HepG2 (cell line): ENCODE results near the gene LRIT1. TPM values are rescaled to one million over a fixed set of nuclear protein-coding genes. Genes with fewer than 3 reads are reported as not detected.

Source experiments
- ATAC-seq: fragments of 200-7000 bp; cut with Tn5 transposase; 3 replicates; pipeline ENCODE4 v1.9.1; 2020; ENCODE audit warnings: mild to moderate bottlenecking, moderate library complexity
- BruUV-seq: library from RNA; stranded (reverse); fragments of 400-500 nt; replicated peaks from 2 replicates; lab custom pipeline; 2021; lab: Mats Ljungman, UMichigan
- CTCF ChIA-PET: fragments of 300-600 bp; formaldehyde crosslinking; extraction: SDS; loops from one replicate; lab custom pipeline; 2021; ENCODE audit warnings: low total read pairs, inconsistent platforms, low intra/inter-chr PET ratio; lab: Yijun Ruan, JAX
- POLR2A ChIA-PET: fragments of 350-600 bp; sonication (Branson Sonifier 250); formaldehyde crosslinking; loops from one replicate; lab custom pipeline; 2020; ENCODE audit warnings: antibody characterized with exemption, inconsistent platforms; lab: Yijun Ruan, JAX
- DNase-seq: peaks from one replicate; pipeline ENCODE4 v3.0.0-alpha.2; 2015; ENCODE audit warnings: low spot score
- FAIRE-seq: peaks from 3 replicates; lab custom pipeline; 2011; peaks lifted over from hg19 to GRCh38; lab: Jason Lieb, UNC
- H2AFZ ChIP-seq: one replicate; pipeline ENCODE4 v1.6.1; 2011; ENCODE audit warnings: low read length, inconsistent platforms
- H3K27ac ChIP-seq: fragments of 300-600 bp; 3 replicates; pipeline ENCODE4 v1.8.0; 2011; ENCODE audit warnings: mixed run types, mild to moderate bottlenecking, mixed read lengths, low read length, inconsistent platforms; ENCODE audit not compliant: insufficient read depth; ENCODE audit errors: extremely low read length
- H3K27me3 ChIP-seq, 2 experiments: fragments of 200-600 bp in 1 of 2; 2 replicates in 1 of 2; 3 replicates in 1 of 2; pipeline versions ENCODE4 v1.6.0 to v1.8.0; 2011; ENCODE audit warnings: low read length in 2 of 2, mild to moderate bottlenecking in 2 of 2, moderate library complexity in 2 of 2, inconsistent platforms in 1 of 2; ENCODE audit not compliant: insufficient read depth in 2 of 2, control insufficient read depth in 1 of 2
- H3K36me3 ChIP-seq, 2 experiments: fragments of 200-600 bp in 1 of 2; replicated peaks in 1 of 2; 2 replicates in 1 of 2; 3 replicates in 1 of 2; pipeline versions ENCODE4 v1.5.1 to v1.8.0; 2011; ENCODE audit warnings: low read length in 2 of 2, inconsistent platforms in 1 of 2; ENCODE audit not compliant: insufficient read depth in 2 of 2, control insufficient read depth in 1 of 2
- H3K4me1 ChIP-seq: 2 replicates; pipeline ENCODE4 v1.5.1; 2012; ENCODE audit warnings: low read length, inconsistent platforms; ENCODE audit not compliant: insufficient read depth
- H3K4me2 ChIP-seq: 2 replicates; pipeline ENCODE4 v1.6.0; 2011; ENCODE audit warnings: low read depth, low read length, inconsistent platforms
- H3K4me3 ChIP-seq, 3 experiments: fragments of 200-600 bp in 1 of 3; sonication (generic), shearing (Covaris generic) in 1 of 3; replicated peaks in 1 of 3; 2 replicates each; pipeline ENCODE4 v1.5.1; 2011 to 2016; ENCODE audit warnings: low read length in 3 of 3, inconsistent platforms in 2 of 3, low read depth in 2 of 3, mild to moderate bottlenecking in 2 of 3, control low read depth in 1 of 3, mixed read lengths in 1 of 3; ENCODE audit not compliant: insufficient read depth in 1 of 3
- H3K79me2 ChIP-seq: one replicate; pipeline ENCODE4 v1.6.1; 2011; ENCODE audit warnings: low read length, inconsistent platforms; ENCODE audit not compliant: insufficient read depth
- H3K9ac ChIP-seq: 2 replicates; pipeline ENCODE4 v1.6.0; 2011; ENCODE audit warnings: mild to moderate bottlenecking, low read depth, low read length, inconsistent platforms; ENCODE audit not compliant: insufficient read depth
- H3K9me3 ChIP-seq: 2 replicates; pipeline ENCODE4 v1.5.1; 2012; ENCODE audit warnings: mild to moderate bottlenecking, low read length
- H4K20me1 ChIP-seq: 2 replicates; pipeline ENCODE4 v1.6.0; 2011; ENCODE audit warnings: inconsistent platforms, mild to moderate bottlenecking, low read length, moderate library complexity; ENCODE audit not compliant: insufficient read depth
- DBP ChIP-seq: sonication (generic); formaldehyde crosslinking; IDR thresholded peaks from 2 replicates; pipeline ENCODE4 v1.4.0; 2020; ENCODE audit warnings: missing genetic modification reagents; ENCODE audit errors: not compliant biosample characterization
- PRMT3 ChIP-seq: sonication (generic); formaldehyde crosslinking; IDR thresholded peaks from 2 replicates; pipeline ENCODE4 v1.8.1; 2022; ENCODE audit warnings: low read depth, mild to moderate bottlenecking, moderate library complexity, missing genetic modification reagents, borderline replicate concordance
- SRF ChIP-seq: IDR thresholded peaks from 2 replicates; pipeline ENCODE4 v1.6.1; 2011; ENCODE audit warnings: mild to moderate bottlenecking, low read depth, low read length, moderate library complexity
- STAG1 ChIP-seq: sonication (generic); formaldehyde crosslinking; IDR thresholded peaks from 2 replicates; pipeline ENCODE4 v1.4.0; 2020; ENCODE audit warnings: missing genetic modification reagents
- TFAP4 ChIP-seq: sonication (generic); IDR thresholded peaks from 2 replicates; pipeline ENCODE4 v1.6.1; 2016; ENCODE audit warnings: low read depth, borderline replicate concordance
- TRIM22 ChIP-seq: fragments of 450-650 bp; IDR thresholded peaks from 2 replicates; pipeline ENCODE4 v1.6.1; 2017
- ZKSCAN1 ChIP-seq: fragments of 150-350 bp; IDR thresholded peaks from 2 replicates; pipeline ENCODE4 v1.6.1; 2014; ENCODE audit warnings: low read length
- ZNF430 ChIP-seq: sonication (generic); formaldehyde crosslinking; IDR thresholded peaks from 2 replicates; pipeline ENCODE4 v1.9.0; 2021; ENCODE audit warnings: mild to moderate bottlenecking, missing genetic modification reagents
- WGBS: methylation state at CpG from one replicate; pipeline ENCODE4 v1.1.6; 2017; ENCODE audit warnings: low lambda C conversion rate; 5-methylcytosine and 5-hydroxymethylcytosine counted together
- in situ Hi-C: cut with HindIII; loops from 2 replicates; pipeline ENCODE4 v1.10.0; 2017; ENCODE audit warnings: low pct_unique_long_range_greater_than_20kb; ENCODE audit not compliant: extremely low pct_ligation_motif_present
- intact Hi-C: fragments of 100-400 bp; cut with micrococcal nuclease; formaldehyde crosslinking; loops from one replicate; pipeline ENCODE4 v1.10.0; 2022; ENCODE audit not compliant: unreplicated experiment
- polyA plus RNA-seq, 8 experiments: library from polyadenylated mRNA; depleted of rRNA in 3 of 8; stranded (reverse) in 7 of 8; unstranded in 1 of 8; fragments of >200 nt; fragmentation: Illumina TruSeq in 4 of 8; extraction: Trizol in 4 of 8; gene quantifications; 2 replicates each; pipeline versions ENCODE4 v1.2.1 to v1.2.3, GENCODE V29; 2011 to 2016; ENCODE audit warnings: low read depth in 4 of 8, missing spikeins in 1 of 8, mixed read lengths in 1 of 8; ENCODE audit not compliant: insufficient read depth in 1 of 8
- total RNA-seq, 5 experiments: library from RNA; depleted of rRNA; stranded (reverse); fragments of >200 nt; fragmentation: Illumina TruSeq; extraction: Trizol; gene quantifications; 2 replicates each; pipeline ENCODE4 v1.2.3, GENCODE V29; 2016; ENCODE audit warnings: low read depth in 1 of 5
- TF ChIP-seq, protein P1 (sequence below): sonication (generic); formaldehyde crosslinking; IDR thresholded peaks from 2 replicates; pipeline ENCODE4 v1.5.0; 2020; ENCODE audit warnings: mild to moderate bottlenecking, missing genetic modification reagents, moderate library complexity

The LRIT1 gene
- total and polyA plus RNA-seq, 2 of the 13 experiments (the other 11 are each of a cell fraction or from before 2014, with no cell fraction given), result not detected

DNA sequence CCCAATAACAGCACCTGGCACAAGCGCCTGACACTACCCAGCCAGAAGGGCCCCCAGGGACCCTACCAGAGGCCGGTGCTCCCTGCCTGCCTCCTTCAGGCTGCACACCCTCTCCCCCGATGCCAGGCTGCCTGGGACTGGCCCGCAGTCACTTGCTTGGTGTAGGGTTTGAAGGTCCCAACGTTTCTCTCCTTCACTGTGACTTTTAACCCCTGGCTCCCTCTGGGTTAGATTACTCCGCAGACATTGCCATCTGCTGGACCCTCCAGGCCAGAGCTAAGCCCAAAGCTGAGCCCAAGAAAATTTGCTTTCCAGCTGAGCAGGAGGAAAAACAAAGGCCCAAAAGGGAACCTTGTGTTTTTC lies 40.1 kb downstream of the LRIT1 start:
- no peak overlapping the region for H2AFZ ChIP-seq
- TF ChIP-seq DBP (no peak), SRF (no peak), ZKSCAN1 (no peak), TFAP4 (no peak), ZNF430 (CRISPR knock-in tag) (no peak), PRMT3 (CRISPR knock-in tag) (no peak), STAG1 (CRISPR knock-in tag) (peak; percentile 22; the same call in 1 of the 2 replicates), TRIM22 (no peak)
- TF ChIP-seq, protein P1, sequence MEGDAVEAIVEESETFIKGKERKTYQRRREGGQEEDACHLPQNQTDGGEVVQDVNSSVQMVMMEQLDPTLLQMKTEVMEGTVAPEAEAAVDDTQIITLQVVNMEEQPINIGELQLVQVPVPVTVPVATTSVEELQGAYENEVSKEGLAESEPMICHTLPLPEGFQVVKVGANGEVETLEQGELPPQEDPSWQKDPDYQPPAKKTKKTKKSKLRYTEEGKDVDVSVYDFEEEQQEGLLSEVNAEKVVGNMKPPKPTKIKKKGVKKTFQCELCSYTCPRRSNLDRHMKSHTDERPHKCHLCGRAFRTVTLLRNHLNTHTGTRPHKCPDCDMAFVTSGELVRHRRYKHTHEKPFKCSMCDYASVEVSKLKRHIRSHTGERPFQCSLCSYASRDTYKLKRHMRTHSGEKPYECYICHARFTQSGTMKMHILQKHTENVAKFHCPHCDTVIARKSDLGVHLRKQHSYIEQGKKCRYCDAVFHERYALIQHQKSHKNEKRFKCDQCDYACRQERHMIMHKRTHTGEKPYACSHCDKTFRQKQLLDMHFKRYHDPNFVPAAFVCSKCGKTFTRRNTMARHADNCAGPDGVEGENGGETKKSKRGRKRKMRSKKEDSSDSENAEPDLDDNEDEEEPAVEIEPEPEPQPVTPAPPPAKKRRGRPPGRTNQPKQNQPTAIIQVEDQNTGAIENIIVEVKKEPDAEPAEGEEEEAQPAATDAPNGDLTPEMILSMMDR, result 0 out of 2 replicates have a peak, but pooled peaks have one; percentile 26
- no peak overlapping the region for H3K27ac ChIP-seq
- H3K4me1 ChIP-seq, result no peaks in the 10 kb centered on the region
- intact Hi-C loops (no loop called here), in situ Hi-C loops (no loop called here)
- WGBS, result 6% methylated on average over 4 of the region's 6 CpGs
- no peaks in the 10 kb centered on the region for H3K79me2 ChIP-seq
- no peaks in the 10 kb centered on the region for H4K20me1 ChIP-seq
- H3K9ac ChIP-seq, result no peak overlapping the region
- FAIRE-seq, result no peak
- POLR2A ChIA-PET, result no interaction called here
- no TSS peak for BruUV-seq
- no peak overlapping the region for H3K4me2 ChIP-seq
- peaks cover 4 to 29% of the 10 kb centered on the region in 2 experiments; a peak in 4 of 5 replicates for H3K27me3 ChIP-seq
- no peaks in the 10 kb centered on the region for H3K36me3 ChIP-seq
- CTCF ChIA-PET, result no interaction called here
- H3K4me3 ChIP-seq, result no peak overlapping the region
- no peak for DNase-seq
- H3K9me3 ChIP-seq, result no peaks in the 10 kb centered on the region
- ATAC-seq, result peak; percentile 15; the same call in 2 of the 3 replicates
